A172 (cell line): ENCODE data around the gene KCNK6. TPM values are rescaled to one million over a fixed set of nuclear protein-coding genes. Genes with fewer than 3 reads are reported as not detected.
"Not testable (repeated sequence)": the region's sequence is repeated elsewhere in the genome, so short reads cannot be mapped to it uniquely, and the experiment has no call there.

ENCODE experiments used
- DNase-seq: peaks from one replicate; pipeline ENCODE4 v3.0.0-alpha.2; 2015; ENCODE audit warnings: low spot score
- total RNA-seq: library from RNA; depleted of rRNA; stranded (reverse); fragments of >200 nt; shearing (Covaris generic); gene quantifications from 2 replicates; pipeline ENCODE4 v1.2.3, GENCODE V29; 2014; rRNA removed

Gene KCNK6
- total RNA-seq, 1 experiment from 2014 or later, result 0.17 TPM

DNA sequence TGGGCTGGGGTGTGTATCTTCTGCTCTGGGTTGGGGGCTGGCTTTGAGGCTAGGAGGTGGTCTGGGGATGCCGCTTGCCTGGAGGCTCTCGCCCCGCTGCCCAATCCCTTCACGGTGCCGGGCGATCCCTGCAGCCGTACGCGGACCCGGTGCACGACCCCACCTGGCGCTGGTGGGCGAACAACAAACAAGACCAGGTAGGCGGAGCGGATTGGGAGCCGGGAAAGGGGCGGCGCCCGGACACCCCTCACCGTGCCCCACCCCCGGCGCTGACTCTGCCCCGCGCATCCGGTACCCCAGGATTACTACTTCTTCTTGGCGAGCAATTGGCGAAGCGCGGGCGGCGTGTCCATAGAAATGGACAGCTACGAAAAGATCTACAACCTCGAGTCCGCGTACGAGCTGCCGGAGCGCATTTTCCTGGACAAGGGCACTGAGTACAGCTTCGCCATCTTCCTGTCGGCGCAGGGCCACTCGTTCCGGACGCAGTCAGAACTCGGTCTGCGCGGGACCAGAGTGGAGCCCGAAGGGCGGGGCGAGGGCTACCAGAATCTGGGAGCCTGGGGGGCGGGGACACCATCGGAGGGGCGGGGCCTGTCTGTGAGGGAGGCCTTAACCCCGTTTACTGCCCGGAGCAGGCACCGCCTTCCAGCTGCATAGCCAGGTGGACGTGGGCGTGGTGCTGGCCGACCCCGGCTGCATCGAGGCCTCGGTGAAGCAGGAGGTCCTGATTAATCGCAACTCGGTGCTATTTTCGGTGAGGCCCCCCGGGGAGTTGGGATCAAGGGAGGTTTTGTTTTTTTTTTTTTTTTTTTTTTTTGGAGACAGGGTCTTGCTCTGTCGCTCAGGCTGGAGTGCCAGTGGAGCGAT lies 42.7 kb downstream of the KCNK6 start:
- DNase-seq, result peak; percentile 75

DNA sequence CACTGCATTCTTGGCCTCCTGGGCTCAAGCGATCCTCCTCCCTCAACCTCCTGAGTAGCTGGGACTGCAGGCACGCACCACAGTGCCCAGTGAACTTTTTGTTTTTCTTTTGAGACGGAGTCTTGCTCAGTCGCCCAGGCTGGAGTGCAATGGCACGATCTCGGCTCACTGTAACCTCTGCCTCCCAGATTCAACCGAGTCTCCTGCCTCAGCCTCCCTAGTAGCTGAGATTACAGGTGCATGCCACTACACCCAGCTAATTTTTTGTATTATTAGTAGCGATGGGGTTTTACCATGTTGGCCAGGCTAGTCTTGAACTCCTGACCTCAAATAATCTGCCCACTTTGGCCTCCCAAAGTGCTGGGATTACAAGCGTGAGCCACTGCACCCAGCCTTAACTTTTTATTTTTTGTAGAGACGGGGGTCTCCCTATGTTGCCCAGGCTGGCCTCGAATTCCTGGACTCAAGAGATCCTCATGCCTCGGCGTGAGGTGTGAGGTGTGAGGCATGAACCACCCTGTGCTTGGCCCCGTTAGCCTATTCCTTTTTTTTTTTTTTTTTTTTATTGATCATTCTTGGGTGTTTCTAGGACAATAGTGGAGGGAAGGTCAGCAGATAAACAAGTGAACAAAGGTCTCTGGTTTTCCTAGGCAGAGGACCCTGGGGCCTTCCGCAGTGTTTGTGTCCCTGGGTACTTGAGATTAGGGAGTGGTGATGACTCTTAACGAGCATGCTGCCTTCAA lies 43.5 kb downstream of the KCNK6 start:
- DNase-seq, result not testable (repeated sequence)

DNA sequence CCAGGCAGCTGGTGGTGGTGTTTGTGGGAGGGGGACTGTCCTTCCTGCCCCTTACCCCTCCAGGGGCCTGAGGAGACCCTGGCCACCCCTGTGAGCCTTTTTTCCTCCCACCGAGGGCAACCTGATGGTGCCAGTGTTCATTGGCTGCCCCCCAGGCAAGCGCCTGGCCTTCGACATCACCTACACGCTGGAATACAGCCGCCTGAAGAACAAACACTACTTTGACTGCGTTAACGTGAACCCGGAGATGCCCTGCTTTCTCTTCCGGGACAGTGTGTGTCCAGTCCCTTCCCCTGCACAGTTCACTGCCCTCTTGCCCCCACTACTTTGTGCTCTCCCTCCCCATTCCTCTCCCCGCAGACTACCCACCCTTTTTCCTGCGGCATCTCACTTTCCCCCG lies 47.4 kb downstream of the KCNK6 start:
- no peak for DNase-seq

DNA sequence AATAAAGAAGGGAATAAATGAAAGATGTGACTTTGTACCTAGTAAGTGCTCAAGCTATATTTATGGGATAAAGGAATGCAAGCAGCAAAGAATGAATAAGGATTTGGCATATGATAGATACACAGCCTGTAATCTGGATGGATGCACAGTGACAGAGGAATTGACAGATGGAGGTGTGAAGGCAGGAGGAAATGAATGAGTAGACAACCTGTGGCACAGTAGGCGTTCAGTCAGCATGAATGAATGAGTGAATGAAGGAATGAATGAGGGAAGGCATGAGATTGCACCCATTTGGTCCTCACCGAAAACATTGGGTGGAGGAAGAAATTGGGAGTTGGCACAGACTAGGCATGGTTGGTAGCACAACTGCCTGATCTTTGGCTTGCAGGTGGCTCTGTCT lies 49.9 kb downstream of the KCNK6 start:
- DNase-seq, result no peak

DNA sequence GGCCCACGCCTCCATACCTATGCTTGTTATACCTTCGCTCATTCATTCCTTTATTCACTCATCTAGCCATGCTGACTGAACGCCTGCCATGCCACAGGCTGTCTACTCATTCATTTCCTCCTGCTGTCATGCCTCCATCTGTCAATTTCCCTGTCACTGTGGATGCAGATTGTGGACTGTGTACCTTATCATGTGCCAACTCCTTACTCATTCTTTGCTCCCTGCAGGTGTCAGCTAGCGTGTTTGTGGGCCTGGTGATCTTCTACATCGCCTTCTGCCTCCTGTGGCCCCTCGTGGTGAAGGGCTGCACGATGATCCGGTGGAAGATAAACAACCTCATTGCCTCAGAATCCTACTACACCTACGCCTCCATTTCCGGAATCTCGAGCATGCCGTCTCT lies 50.7 kb downstream of the KCNK6 start:
- no peak for DNase-seq

DNA sequence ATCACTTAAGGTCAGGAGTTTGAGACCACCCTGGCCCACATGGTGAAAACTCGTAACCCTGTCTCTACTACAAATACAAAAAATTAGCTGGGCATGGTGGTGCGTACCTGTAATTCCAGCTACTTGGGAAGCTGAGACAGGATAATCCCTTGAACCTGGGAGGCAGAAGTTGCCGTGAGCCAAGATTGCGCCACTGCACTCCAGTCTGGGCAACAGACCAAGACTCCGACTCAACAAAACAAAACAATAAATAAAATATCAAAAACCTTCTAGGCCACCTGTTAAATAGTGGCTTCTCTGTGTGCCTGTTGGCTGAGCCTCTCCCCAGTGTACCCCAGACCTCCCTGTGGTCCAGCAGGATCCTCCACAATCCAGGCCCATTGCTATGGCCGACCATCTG lies 51.4 kb downstream of the KCNK6 start:
- no peak for DNase-seq

DNA sequence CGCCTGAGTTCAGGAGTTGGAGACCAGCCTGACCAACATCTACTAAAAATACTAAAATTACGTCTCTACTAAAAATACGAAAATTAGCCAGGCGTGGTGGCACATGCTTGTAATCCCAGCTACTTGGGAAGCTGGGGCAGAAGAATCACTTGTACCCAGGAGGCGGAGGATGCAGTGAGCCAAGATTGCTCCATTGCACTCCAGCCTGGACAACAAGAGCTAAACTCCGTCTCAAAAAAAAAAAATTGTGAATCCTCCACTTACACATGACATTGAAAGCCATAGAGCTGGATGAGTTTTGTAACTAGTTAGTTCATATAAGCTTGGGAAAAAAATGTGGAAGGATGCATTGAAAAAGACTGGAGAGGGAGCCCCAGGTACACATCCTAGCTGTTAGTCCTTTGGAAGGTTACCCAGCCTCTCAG lies 54.3 kb downstream of the KCNK6 start:
- no peak for DNase-seq

DNA sequence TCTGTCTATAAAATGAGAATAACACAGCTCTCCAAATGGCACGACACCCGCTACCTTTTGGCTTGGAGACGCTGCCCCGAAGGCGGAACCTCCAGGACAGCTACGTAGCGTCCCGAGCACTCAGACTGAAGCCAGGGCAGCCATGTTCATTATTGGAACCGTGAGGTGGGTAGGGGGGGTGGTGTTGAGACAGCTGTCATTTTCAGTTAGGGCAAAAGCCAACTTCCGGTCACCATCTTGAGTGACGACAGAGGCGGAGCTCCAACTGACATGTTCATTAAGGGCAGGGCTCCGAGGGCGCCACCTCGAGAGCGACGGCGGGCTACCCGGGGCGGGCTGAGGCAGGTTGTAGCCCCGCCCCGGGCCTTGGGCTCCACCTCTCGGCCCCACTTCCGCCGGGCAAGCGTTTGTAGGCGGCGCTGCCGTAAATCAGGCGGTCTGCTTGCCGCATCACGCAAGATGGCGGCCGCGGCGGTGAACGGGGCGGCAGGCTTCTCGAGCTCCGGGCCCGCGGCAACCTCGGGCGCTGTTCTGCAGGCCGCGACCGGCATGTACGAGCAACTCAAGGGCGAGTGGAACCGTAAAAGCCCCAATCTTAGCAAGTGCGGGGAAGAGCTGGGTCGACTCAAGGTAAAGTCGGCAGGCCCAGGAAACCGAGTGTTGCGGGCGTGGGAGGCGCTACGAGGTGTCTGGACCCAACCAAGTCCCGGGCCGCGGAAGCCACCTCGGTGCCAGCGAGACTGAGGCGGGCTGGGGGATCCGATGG lies 54.9 kb downstream of the KCNK6 start, which contains the start of gene PSMD8:
PSMD8 (plus strand) TSS at position 240 of the 766 bp plus-strand sequence; CDS start at position 271, 31 bp downstream.
- peak; percentile 99 for DNase-seq

DNA sequence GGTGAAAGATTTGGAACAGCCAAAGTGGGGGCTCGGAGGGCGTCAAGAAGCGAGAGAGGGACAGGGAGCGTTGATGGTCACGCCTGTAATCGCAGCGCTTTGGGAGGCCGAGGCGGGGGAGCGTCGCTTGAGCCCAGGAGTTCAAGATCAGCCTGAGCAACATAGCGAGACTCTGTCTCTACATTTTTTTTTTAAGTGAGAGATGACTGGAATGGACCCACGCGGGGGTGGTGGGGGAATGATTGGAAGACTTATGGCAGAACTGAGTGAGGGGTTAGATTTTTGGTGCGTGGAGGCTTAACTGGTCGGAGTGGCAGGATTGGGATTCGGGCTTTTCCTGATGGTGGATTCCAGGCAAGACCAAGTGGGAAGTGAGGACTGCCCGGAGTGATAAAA lies 55.5 kb downstream of the KCNK6 start:
- peak; percentile 32 for DNase-seq

DNA sequence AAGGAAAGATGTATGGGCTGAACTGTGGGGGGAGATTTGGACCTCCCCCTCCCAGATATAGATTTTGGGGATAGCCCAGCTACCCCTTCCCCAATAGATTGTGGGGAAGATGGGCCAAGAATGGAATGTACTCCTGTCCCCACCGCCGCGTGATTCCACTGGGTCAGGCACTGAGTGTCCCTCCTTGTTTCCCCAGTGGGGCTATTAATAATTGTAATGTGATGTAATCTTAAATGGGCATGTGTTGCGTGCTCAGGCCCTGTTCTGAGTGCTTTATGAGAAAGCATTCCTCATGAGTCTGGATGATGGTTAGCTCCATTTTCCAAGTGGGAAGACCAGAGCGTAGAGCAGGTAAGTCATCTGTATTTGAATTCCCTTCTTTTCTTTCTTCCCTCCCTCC lies 56.1 kb downstream of the KCNK6 start:
- DNase-seq, result no peak

DNA sequence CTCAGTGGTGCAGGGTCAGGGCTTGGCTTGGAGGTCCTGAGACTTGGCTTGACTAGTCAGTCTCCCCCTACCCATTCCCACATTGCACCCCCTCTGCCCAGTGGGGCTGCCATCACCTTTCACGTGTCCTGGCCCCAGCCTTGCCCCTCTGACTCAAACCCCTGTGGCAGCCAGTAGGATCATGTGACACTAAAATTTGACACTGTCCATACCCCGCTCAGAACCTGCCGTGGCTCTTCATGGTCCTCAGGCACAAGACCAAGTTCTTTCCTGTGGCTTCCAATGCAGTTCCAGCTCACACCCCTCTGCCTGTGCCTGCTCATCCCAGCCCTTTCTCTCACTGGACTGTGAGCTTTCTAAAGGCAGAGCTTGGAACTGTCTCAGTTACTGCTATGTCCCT lies 56.9 kb downstream of the KCNK6 start:
- no peak for DNase-seq

DNA sequence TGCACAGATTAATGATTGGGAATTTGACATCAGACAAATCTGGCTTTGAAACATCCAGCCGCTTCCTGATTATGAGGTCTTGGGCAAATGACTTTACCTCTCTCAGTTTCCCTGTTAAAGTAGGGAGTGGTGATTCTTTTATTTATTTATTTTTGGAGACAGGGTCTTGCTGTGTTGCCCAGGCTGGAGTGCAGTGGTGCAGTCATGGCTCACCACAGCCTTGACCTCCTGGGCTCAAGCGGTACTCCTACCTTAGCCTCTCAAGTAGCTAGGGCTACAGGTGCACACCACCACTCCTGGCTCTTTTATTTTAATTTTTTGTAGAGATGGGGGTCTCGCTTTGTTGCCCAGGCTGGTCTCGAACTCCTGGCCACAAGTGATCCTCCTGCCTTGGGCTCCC lies 57.4 kb downstream of the KCNK6 start:
- DNase-seq, result no peak

DNA sequence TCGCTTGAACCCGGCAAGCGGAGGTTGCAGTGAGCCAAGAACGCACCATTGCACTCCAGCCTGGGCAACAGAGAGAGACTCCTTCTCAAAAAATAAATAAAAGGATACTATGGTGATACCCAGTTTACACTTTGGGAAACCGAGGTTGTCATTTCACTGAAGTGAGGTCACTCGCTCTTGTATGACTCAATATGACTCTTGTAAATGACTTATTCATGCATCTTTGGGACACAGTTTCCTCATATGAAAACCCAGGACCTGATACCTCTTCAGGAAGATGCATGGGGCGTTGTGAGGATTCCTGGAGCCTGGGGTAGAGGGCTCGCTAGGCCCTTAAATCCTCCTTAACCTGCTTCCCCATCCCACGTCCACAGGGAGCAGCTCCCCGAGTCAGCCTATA lies 59.2 kb downstream of the KCNK6 start:
- DNase-seq, result no peak

DNA sequence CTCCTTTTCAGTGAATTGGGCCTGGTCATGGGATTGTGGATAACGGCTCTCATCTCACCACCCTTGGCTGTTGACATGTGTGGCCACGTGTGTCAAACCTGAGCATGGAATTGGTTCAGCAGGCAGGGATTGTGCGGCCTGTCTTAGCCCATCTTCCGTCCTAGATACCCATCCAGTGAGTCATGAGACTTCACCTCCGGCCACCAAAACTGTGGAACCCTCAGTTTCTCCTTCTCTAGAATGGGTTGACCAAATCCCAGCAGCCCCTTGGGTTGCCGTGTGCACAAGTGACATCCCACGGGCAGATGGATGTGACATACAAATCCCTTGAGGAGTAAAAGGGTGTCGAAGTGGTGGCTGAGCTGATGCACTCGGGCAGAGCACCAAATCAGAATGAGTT lies 61.5 kb downstream of the KCNK6 start:
- no peak for DNase-seq

Other genes starting within 250 kb of the KCNK6 start
- gene DPF1, start 95.6 kb upstream of the KCNK6 start, total RNA-seq, result 6.4 and 19.2 TPM in 2 replicates
- gene PPP1R14A, start 63.5 kb upstream of the KCNK6 start, total RNA-seq, result not detected in 2 replicates
- gene SPINT2, start 55.3 kb upstream of the KCNK6 start, total RNA-seq, result 0.41 and 0.60 TPM in 2 replicates
- gene C19orf33, start 15.6 kb upstream of the KCNK6 start, total RNA-seq, result 220 and 316 TPM in 2 replicates
- gene YIF1B, start 3.9 kb upstream of the KCNK6 start, total RNA-seq, result 98.8 and 110 TPM in 2 replicates
- 1.5 TPM in 2 replicates for gene CATSPERG, start 16.0 kb downstream of the KCNK6 start, total RNA-seq
- 447 and 579 TPM in 2 replicates for gene PSMD8, start 54.7 kb downstream of the KCNK6 start, total RNA-seq
- gene GGN, start 68.2 kb downstream of the KCNK6 start, total RNA-seq, result 0.19 and 2.3 TPM in 2 replicates
- 2.4 and 2.8 TPM in 2 replicates for gene SPRED3, start 68.9 kb downstream of the KCNK6 start, total RNA-seq
- gene FAM98C, start 83.2 kb downstream of the KCNK6 start, total RNA-seq, result 10.6 and 16.6 TPM in 2 replicates
- not detected in 2 replicates for gene RASGRP4, start 106.4 kb downstream of the KCNK6 start, total RNA-seq
- 0.07 TPM in 1 of 2 replicates, not detected in the other for gene RYR1, start 113.8 kb downstream of the KCNK6 start, total RNA-seq